Skeletal muscle cell (primary cell): ENCODE data around the gene FOLR1.

Experiments
- DNase-seq: peaks from one replicate; pipeline ENCODE4 v3.0.0-alpha.2; 2010; ENCODE audit warnings: low read depth
- H3K4me3 ChIP-seq: 2 replicates; pipeline ENCODE4 v1.5.1; 2011; ENCODE audit warnings: low read depth, mild to moderate bottlenecking, control low read depth, low read length, moderate library complexity

Gene FOLR1

DNA sequence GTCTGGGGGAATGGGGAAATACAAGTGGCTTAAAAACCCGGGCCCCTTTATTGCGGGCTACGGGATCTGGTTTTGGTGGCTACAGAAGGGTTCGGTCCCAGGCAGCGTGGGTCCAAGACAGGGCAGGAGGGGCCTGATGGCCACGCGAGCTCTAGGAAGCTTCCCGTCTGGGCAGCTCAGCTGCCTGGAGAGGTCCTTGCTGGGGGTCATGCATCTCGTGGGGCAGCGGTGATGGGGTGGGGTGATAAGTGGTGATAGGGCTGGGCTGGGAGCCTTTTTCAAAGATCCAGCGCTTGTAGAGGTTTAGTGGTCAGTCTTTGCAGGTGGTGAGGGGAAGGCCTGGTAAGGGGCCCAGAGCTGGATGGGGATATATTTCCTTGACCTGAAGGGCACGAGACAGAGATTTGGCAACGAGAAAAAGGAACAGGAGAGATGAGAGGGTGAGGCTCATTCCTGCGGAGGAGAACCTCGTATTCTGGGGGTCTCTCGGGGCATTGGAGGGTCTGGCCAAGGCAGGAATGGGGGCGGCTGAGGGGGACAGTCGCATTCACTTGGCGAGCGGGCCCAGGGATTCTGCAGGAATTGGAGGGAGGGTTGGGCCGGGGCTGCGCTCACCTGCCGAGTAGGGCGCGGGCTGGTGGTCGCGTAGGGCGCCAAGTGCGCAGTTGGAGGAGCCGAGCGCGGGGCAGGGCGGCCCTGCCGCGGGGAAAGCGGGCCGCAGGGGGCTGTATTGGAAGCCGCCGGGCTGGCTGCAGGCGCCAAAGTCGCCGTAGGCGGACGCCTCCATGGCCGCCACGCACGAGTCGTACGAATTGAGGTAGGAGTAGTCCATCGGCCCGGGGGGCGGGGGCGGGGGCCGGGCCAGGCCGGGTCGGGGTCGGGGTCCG is 51.5 kb downstream of the FOLR1 start:
- no peak overlapping the region for H3K4me3 ChIP-seq

GRCh38 chr11:72244060-72244360 is 52.1 kb downstream of the FOLR1 start, which contains the start of gene PHOX2A:
Gene PHOX2A (minus strand): TSS chr11:72244176. CDS start chr11:72244004, 172 bp downstream.
- peak within 1 kb of the TSS; percentile 26 for H3K4me3 ChIP-seq
- DNase-seq = no peak

More for the DNA sequence above, 51.5 kb downstream of the FOLR1 start:
- DNase-seq = no peak

GRCh38 chr11:72244361-72245262 is 52.7 kb downstream of the FOLR1 start:
- H3K4me3 ChIP-seq = peak overlapping the region; percentile 26
- no peak for DNase-seq

- no peak overlapping the region for H3K4me3 ChIP-seq
- DNase-seq = no peak
Observed at GRCh38 chr11:72245263-72245816, 53.4 kb downstream of the FOLR1 start.
